Dermis blood vessel endothelial cell (primary cell): ENCODE results near the gene PCCB. TPM values are rescaled to one million over a fixed set of nuclear protein-coding genes. Genes with fewer than 3 reads are reported as not detected.
"Not testable (repeated sequence)": the region's sequence is repeated elsewhere in the genome, so short reads cannot be mapped to it uniquely, and the experiment has no call there.

Experiments
- DNase-seq: peaks from one replicate; pipeline ENCODE4 v3.0.0; 2010
- total RNA-seq: library from RNA; depleted of rRNA; stranded (reverse); fragments of >200 nt; gene quantifications from 2 replicates; pipeline ENCODE4 v1.2.3, GENCODE V29; 2014

Gene PCCB
- total RNA-seq, 1 donor from 2014 or later = 42.7 TPM

DNA sequence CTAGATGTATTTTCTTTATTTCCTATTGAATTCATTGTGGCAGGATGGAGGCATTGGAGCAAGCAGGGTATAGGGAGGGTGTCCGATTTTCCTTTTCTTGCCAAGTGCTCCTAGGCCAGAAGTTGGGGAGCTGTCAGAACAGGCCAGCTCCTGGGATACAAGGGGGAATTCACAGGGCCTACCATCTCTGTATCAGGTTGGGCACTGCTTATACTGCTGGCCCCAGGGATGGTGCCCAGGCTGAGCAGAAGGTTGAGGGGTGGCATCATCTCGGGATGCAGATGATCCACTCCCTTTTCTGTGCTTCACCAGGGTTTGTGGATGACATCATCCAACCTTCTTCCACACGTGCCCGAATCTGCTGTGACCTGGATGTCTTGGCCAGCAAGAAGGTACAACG, 79.5 kb downstream of the PCCB start:
- no peak for DNase-seq

GRCh38 chr3:136330900-136331299, 80.8 kb downstream of the PCCB start:
- no peak for DNase-seq

- no peak for DNase-seq
Measured at GRCh38 chr3:136332302-136332701, 82.2 kb downstream of the PCCB start.

- DNase-seq = no peak
Measured at GRCh38 chr3:136332776-136333175, 82.6 kb downstream of the PCCB start.

DNA sequence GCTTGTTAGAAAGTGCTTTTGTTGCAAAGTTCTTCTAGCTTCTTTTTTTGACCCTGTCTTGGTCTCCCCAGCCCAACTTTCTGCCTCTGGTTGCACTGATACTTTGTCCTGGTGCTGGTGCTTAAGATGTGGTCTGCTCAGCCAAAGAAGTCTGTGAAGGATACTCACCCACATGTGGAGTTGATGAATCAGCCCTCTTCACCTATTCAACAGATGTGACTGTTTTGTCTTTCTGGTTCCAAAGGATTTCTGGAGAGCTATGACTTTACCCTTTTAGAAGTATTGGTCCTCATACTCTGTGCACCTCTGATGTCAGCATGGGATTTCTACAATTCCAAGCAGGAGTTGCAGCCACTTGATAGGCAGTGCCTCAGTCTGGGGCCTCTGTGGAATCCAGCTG, 84.1 kb downstream of the PCCB start:
- no peak for DNase-seq

- not testable (repeated sequence) for DNase-seq
Measured at GRCh38 chr3:136334726-136335125, 84.6 kb downstream of the PCCB start.

DNA sequence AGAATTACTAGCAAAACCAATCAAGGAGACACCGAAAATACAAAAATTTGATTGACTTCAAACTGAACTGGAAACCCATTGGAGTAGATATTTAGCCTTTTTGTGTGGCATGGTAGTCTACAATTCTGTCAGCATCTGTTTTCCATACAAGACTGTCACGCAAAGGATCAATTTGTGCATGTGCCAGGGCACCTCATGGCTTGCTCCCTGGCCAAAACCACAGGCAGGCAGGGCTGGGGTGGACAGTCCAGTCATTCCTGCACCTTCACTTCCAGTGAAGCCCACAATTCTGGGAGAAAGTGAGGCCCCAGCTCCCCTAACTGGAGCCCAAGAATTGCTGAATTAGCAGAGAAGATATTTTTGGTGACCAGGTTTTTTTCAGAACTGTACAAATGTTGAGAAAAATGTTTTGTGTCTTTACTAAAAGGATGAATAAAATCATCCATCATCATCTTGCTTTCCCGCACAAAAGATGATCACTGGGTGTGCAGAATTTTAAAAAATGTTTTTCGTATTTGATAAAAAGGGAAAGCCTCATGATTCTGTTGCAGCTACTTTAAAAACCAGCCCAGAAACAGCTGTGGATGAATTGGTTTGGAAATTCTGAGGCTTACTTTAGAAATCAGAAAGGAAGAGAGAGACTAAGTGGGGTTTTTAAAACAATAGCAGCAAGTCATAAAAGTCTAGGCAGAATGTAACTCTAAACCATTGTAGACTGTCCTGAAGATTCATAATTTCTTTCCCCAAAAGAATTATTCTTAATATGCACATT, 86.4 kb downstream of the PCCB start:
- DNase-seq = no peak

DNA sequence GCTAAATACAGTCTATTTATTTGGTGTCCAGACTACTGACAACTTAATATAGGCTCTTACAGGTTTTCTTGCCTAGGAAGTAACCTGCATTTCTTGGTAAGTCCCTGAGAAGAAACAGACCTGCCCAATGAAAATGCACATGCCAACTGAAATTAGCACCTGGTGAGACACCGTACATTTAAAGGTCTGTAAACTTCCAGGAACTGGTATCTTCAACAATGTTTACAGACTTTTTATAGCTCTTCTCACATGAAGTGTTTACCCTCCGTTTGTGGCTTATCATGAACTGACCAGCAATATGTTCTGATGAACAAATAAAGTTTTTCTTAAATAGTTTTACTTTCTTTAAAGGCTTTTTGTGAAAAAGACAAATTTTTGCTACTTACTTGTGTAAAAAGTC, 93.3 kb downstream of the PCCB start:
- no peak for DNase-seq

DNA sequence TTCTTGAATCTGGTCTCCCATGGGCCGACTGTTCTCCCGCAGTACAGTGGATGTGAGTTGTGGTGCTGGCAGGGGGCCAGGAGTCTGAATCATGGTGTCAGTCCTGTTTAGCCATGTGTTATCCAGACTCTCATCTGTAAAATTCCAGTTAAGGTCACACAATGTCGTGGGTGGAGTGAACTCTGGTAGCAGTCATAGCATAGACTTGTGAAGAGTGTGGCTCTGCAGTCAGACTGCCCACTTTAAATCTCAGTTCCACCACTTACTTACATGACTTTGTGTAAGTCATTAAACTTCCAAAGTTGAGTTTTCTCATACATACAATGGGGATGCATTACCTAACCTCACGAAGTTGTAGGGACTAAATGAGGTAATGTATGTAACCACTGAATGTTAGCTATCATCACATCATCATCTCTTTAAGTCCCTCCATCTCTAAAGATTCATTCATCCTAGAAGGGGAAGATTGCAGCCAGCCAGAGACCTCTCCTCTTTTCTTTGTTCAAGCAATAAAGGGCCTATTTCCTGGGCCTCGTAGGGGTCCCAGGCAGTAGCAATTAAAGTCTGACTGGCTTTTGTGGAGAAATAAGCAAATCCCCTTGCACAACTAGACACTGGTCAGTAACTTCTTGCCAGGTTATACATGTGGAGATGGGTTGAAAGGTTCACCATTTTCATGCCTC, 93.9 kb downstream of the PCCB start:
- peak; percentile 93 for DNase-seq

DNA sequence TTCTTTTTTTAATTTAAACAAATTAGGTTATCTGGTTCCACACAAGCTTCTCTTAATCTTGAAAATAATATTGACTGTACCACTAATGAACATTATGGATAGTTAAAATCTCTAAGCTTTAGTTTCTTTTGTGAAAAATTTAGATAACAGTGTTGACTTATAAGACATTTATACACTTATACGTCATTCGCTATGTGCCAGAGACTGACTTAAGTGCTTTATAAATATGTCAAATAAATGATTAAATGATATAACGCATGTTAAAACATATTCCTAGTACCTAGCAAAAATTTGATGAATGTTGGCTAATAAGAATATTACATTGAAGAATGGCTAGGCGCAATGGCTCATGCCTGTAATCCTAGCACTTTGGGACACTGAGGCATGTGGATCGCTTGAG, 96.3 kb downstream of the PCCB start:
- no peak for DNase-seq

- no peak for DNase-seq
Measured at GRCh38 chr3:136350132-136350531, 100.0 kb downstream of the PCCB start.

DNA sequence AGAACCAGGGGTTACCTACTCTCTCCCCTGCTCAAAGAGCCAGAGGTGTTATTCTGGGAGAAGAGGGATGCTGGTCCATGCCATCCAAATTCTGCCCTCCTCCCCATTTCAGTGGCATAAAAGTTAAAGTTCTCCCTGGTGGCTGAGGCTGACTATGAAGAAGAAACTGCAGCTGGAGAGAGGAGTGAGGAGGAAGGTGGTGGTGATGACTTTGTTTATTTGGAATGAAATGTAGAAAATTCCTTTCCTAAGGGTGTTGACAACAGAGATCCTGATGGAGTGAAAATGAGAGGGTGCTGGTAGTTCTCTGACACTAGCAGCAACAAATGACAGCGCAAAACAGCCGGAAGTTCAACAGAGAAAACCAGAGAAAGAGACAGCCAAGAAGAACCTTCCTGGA, 100.4 kb downstream of the PCCB start:
- no peak for DNase-seq

- no peak for DNase-seq
Measured at GRCh38 chr3:136351351-136351750, 101.2 kb downstream of the PCCB start.

DNA sequence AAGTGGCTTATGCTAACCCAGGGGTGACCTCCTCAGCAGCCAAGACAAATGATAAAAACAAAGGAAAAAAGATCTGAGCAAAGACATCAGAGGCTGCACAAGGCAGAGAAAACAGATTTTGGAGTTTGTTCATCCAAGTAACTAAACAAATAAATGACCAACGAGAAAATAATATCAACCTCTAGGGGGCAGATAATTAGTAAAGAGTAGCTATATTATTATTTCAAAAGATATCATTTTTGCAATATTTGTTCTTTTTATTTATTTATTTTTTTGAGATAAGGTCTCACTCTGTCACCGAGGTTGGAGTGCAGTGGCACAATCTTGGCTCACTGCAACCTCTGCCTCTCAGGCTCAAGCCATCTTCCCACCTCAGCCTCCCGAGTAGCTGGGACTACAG, 101.8 kb downstream of the PCCB start:
- peak; percentile 13 for DNase-seq

GRCh38 chr3:136353461-136353860, 103.3 kb downstream of the PCCB start:
- no peak for DNase-seq

DNA sequence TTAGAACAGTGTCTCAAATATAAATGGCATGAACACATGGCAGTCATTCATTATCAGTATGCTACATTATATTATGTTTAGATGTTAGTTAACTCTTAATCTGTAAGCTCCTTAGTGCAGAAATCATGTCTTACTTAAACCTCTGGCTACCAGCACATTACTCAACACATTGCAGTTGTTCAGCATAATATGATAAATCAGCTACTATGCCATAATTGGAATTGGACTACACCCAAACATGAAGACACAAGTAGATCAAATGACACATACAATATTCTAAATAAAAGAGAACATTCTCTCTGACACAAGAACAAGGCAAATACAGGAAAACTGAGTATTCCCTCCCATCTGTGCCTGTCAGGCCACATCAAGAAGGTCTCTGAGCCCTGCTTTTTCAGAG, 116.1 kb downstream of the PCCB start:
- no peak for DNase-seq

DNA sequence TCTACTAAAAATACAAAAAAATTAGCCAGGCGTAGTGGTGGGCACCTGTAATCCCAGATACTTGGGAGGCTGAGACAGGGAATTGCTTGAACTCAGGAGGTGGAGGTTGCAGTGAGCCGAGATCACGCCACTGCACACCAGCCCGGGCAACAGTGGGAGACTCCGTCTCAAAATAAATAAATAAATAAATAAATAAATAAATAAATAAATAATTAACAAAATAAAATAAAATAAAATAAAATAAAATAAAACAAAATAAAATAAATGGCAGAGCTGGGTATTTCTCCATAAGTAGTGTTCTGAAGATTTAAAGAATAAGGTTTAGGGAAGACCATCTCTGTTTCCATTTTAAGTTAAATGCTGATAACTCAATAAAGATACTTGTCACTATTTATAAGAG, 125.7 kb downstream of the PCCB start:
- not testable (repeated sequence) for DNase-seq

DNA sequence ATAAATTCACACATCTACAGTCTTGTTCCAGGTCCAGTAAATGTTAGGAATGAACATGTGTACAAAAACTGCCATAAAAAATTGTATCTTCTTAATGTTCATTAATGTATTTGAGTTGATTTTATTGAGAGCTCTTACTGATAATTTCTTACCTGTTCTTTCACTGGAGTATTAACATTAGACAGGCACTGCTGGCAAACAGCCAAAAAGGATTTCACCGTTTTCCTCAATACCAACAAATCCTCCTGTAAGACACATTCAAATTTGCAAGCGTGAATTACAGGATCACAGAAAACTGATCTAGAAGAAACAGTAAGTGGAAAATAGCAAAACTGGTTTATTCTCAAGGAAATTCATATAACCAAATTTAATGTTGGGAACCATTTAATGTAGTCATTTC, 127.4 kb downstream of the PCCB start:
- no peak for DNase-seq

GRCh38 chr3:136378011-136378410, 127.9 kb downstream of the PCCB start:
- DNase-seq = no peak

Other genes with a start within 250 kb of the PCCB start
- 14.1 and 17.5 TPM in 2 replicates for gene MSL2, start 54.0 kb upstream of the PCCB start, total RNA-seq